Stimulated activated CD8-positive, alpha-beta memory T cell treated with anti-CD3 and anti-CD28 coated beads, Interleukin-15, amount 100 ng/mL, for 48 hours (primary cell): ENCODE data around the gene OR5AN1.
"Not testable (repeated sequence)": the region's sequence is repeated elsewhere in the genome, so short reads cannot be mapped to it uniquely, and the experiment has no call there.

Experiments
- DNase-seq, 2 donors: peaks; one replicate each; pipeline ENCODE4 v3.0.0-alpha.2; 2020; ENCODE audit warnings: low read depth in 2 of 2

The OR5AN1 gene

GRCh38 chr11:59358595-59358994 lies at the start of gene OR5AN1:
Gene OR5AN1, plus strand, starts transcription at chr11:59358895. Its CDS starts 5,564 bp downstream, at chr11:59364459.
- DNase-seq = no peak

GRCh38 chr11:59335001-59335400 lies 23.7 kb upstream of the OR5AN1 start:
- DNase-seq = no peak

GRCh38 chr11:59336176-59336575 lies 22.5 kb upstream of the OR5AN1 start:
- no peak for DNase-seq

GRCh38 chr11:59336931-59337330 lies 21.8 kb upstream of the OR5AN1 start:
- DNase-seq = no peak

- not testable (repeated sequence) for DNase-seq
These were observed 9.0 kb upstream of the OR5AN1 start for GRCh38 chr11:59349657-59350056.

GRCh38 chr11:59355226-59355625 lies 3.5 kb upstream of the OR5AN1 start:
- no peak for DNase-seq

GRCh38 chr11:59356561-59356960 lies 2.1 kb upstream of the OR5AN1 start:
- DNase-seq = no peak

GRCh38 chr11:59358020-59358419 lies 675 bp upstream of the OR5AN1 start:
- DNase-seq = no peak

GRCh38 chr11:59365232-59366018 lies 6.7 kb downstream of the OR5AN1 start:
- no peak for DNase-seq

GRCh38 chr11:59368238-59369022 lies 9.7 kb downstream of the OR5AN1 start:
- DNase-seq = no peak

- DNase-seq = not testable (repeated sequence)
These were observed 13.6 kb downstream of the OR5AN1 start for GRCh38 chr11:59372324-59372723.

GRCh38 chr11:59380263-59381059 lies 21.8 kb downstream of the OR5AN1 start:
- DNase-seq = no peak

- DNase-seq = no peak
These were observed 35.5 kb downstream of the OR5AN1 start for GRCh38 chr11:59394186-59394585.

GRCh38 chr11:59400461-59401261 lies 42.0 kb downstream of the OR5AN1 start:
- DNase-seq = no peak

GRCh38 chr11:59401262-59401552 lies 42.5 kb downstream of the OR5AN1 start:
- no peak for DNase-seq

- DNase-seq = no peak
These were observed 44.9 kb downstream of the OR5AN1 start for GRCh38 chr11:59403546-59403945.

- no peak for DNase-seq
These were observed 55.0 kb downstream of the OR5AN1 start for GRCh38 chr11:59413646-59414045.

- no peak for DNase-seq
These were observed 56.4 kb downstream of the OR5AN1 start for GRCh38 chr11:59415111-59415510.

GRCh38 chr11:59416613-59417012 lies 57.9 kb downstream of the OR5AN1 start:
- no peak for DNase-seq

GRCh38 chr11:59417023-59417422 lies 58.3 kb downstream of the OR5AN1 start:
- no peak for DNase-seq

GRCh38 chr11:59418156-59418555 lies 59.5 kb downstream of the OR5AN1 start:
- DNase-seq = no peak
